OCI-LY1 (cell line): ENCODE results near the gene ABHD4.

Experiments
- H2AFZ ChIP-seq: fragments of 200-600 bp; sonication (generic), shearing (Covaris generic); 2 replicates; pipeline ENCODE4 v1.6.0; 2014; ENCODE audit warnings: antibody characterized with exemption, mild to moderate bottlenecking, low read length
- H3F3A ChIP-seq: fragments of 200-600 bp; sonication (generic), shearing (Covaris generic); 2 replicates; pipeline ENCODE4 v1.6.0; 2014; ENCODE audit warnings: mild to moderate bottlenecking, antibody characterized with exemption, low read length, moderate library complexity; ENCODE audit not compliant: insufficient read depth
- H3K27ac ChIP-seq: fragments of 200-600 bp; sonication (generic); 2 replicates; pipeline ENCODE4 v1.5.1; 2014; ENCODE audit warnings: low read length, mixed run types, mild to moderate bottlenecking, low read depth; ENCODE audit not compliant: poor library complexity, severe bottlenecking
- H3K27me3 ChIP-seq: fragments of 200-600 bp; sonication (generic); 2 replicates; pipeline ENCODE4 v1.6.0; 2014; ENCODE audit warnings: antibody characterized with exemption, mild to moderate bottlenecking, low read length, moderate library complexity; ENCODE audit not compliant: insufficient read depth
- H3K36me3 ChIP-seq: fragments of 200-600 bp; sonication (generic); 2 replicates; pipeline ENCODE4 v1.6.1; 2014; ENCODE audit warnings: mild to moderate bottlenecking, antibody characterized with exemption, low read length, moderate library complexity, mixed read lengths; ENCODE audit not compliant: insufficient read depth
- H3K4me1 ChIP-seq: fragments of 200-600 bp; sonication (generic); 2 replicates; pipeline ENCODE4 v1.5.1; 2014; ENCODE audit warnings: mild to moderate bottlenecking, low read length, moderate library complexity; ENCODE audit not compliant: insufficient read depth, severe bottlenecking
- H3K4me2 ChIP-seq: fragments of 200-600 bp; sonication (generic), shearing (Covaris generic); 2 replicates; pipeline ENCODE4 v1.6.1; 2014; ENCODE audit warnings: low read length
- H3K4me3 ChIP-seq: fragments of 200-600 bp; sonication (generic); 2 replicates; pipeline ENCODE4 v1.5.1; 2014; ENCODE audit warnings: low read length, low read depth, mild to moderate bottlenecking, mixed read lengths; ENCODE audit not compliant: poor library complexity, severe bottlenecking
- H3K79me2 ChIP-seq: fragments of 200-600 bp; shearing (Covaris generic); 2 replicates; pipeline ENCODE4 v1.6.1; 2016; ENCODE audit warnings: mixed run types, low read length, mixed read lengths; ENCODE audit not compliant: insufficient read depth
- H3K9ac ChIP-seq: fragments of 200-600 bp; sonication (generic), shearing (Covaris generic); 2 replicates; pipeline ENCODE4 v1.6.1; 2014; ENCODE audit warnings: mild to moderate bottlenecking, low read length, mixed read lengths
- H3K9me2 ChIP-seq: fragments of 200-600 bp; sonication (generic), shearing (Covaris generic); 2 replicates; pipeline ENCODE4 v1.6.1; 2014; ENCODE audit warnings: low read depth, mild to moderate bottlenecking, low read length, mixed read lengths
- H3K9me3 ChIP-seq: fragments of 200-600 bp; shearing (Covaris generic); 2 replicates; pipeline ENCODE4 v1.6.1; 2014; ENCODE audit warnings: low read length, mixed read lengths
- H4K20me1 ChIP-seq: fragments of 200-600 bp; sonication (generic), shearing (Covaris generic); 2 replicates; pipeline ENCODE4 v1.6.0; 2016; ENCODE audit warnings: mild to moderate bottlenecking, low read length; ENCODE audit not compliant: insufficient read depth
- CTCF ChIP-seq: fragments of 200-600 bp; sonication (generic), shearing (Covaris generic); IDR thresholded peaks from 2 replicates; pipeline ENCODE4 v1.5.1; 2017; ENCODE audit warnings: mild to moderate bottlenecking, antibody characterized with exemption, low read length, moderate library complexity, mixed read lengths
- EZH2 ChIP-seq: fragments of 200-600 bp; sonication (generic), shearing (Covaris generic); IDR thresholded peaks from 2 replicates; pipeline ENCODE4 v1.8.0; 2017; ENCODE audit warnings: borderline replicate concordance, mixed run types, mild to moderate bottlenecking, antibody characterized with exemption, low read length, moderate library complexity, mixed read lengths

The ABHD4 gene

GRCh38 chr14:22551605-22551997 is 46.5 kb upstream of the ABHD4 start:
- Histone ChIP-seq H3K4me3 (no peak overlapping the region), H4K20me1 (no peaks in the 10 kb centered on the region), H3K9me3 (no peaks in the 10 kb centered on the region), H3K9me2 (no peaks in the 10 kb centered on the region), H3K9ac (peak overlapping the region; percentile 25; the same call in 1 of the 2 replicates), H3K4me2 (no peak overlapping the region), H3K36me3 (peaks cover 54% of the 10 kb centered on the region), H3K27me3 (no peaks in the 10 kb centered on the region), H3K27ac (peak overlapping the region; percentile 69), H3K79me2 (no peaks in the 10 kb centered on the region), H3K4me1 (peaks cover 59% of the 10 kb centered on the region), H2AFZ (no peak overlapping the region), H3F3A (no peaks in the 10 kb centered on the region)
- TF ChIP-seq CTCF: no peak
- TF ChIP-seq EZH2: no peak

GRCh38 chr14:22552001-22552826 is 45.9 kb upstream of the ABHD4 start:
- no peaks in the 10 kb centered on the region for H3K27me3 ChIP-seq
- H4K20me1 ChIP-seq: no peaks in the 10 kb centered on the region
- H2AFZ ChIP-seq: no peak overlapping the region
- H3K4me3 ChIP-seq: no peak overlapping the region
- peak overlapping the region; percentile 69 for H3K27ac ChIP-seq
- no peaks in the 10 kb centered on the region for H3K79me2 ChIP-seq
- no peaks in the 10 kb centered on the region for H3K9me3 ChIP-seq
- H3K9ac ChIP-seq: peak overlapping the region; percentile 25; the same call in 1 of the 2 replicates
- peaks cover 52% of the 10 kb centered on the region for H3K36me3 ChIP-seq
- no peak overlapping the region for H3K4me2 ChIP-seq
- H3F3A ChIP-seq: no peaks in the 10 kb centered on the region
- TF ChIP-seq EZH2 (no peak), CTCF (no peak)
- no peaks in the 10 kb centered on the region for H3K9me2 ChIP-seq
- peaks cover 65% of the 10 kb centered on the region for H3K4me1 ChIP-seq

GRCh38 chr14:22552827-22553076 is 45.3 kb upstream of the ABHD4 start:
- Histone ChIP-seq H3K9ac (no peak overlapping the region), H4K20me1 (no peaks in the 10 kb centered on the region), H3K9me3 (no peaks in the 10 kb centered on the region), H2AFZ (no peak overlapping the region), H3K4me2 (no peak overlapping the region), H3F3A (no peaks in the 10 kb centered on the region), H3K27ac (peak overlapping the region; percentile 69), H3K4me1 (peaks cover 70% of the 10 kb centered on the region), H3K36me3 (peaks cover 46% of the 10 kb centered on the region), H3K4me3 (no peak overlapping the region), H3K9me2 (no peaks in the 10 kb centered on the region), H3K79me2 (no peaks in the 10 kb centered on the region), H3K27me3 (no peaks in the 10 kb centered on the region)
- TF ChIP-seq CTCF (no peak), EZH2 (no peak)
